Measurements from ENCODE around the gene CEMIP. TPM values are rescaled to one million over a fixed set of nuclear protein-coding genes. Genes with fewer than 3 reads are reported as not detected.

Gene CEMIP
- total RNA-seq, 4 donors from 2014 or later: 0.04 TPM; not detected in 3

DNA sequence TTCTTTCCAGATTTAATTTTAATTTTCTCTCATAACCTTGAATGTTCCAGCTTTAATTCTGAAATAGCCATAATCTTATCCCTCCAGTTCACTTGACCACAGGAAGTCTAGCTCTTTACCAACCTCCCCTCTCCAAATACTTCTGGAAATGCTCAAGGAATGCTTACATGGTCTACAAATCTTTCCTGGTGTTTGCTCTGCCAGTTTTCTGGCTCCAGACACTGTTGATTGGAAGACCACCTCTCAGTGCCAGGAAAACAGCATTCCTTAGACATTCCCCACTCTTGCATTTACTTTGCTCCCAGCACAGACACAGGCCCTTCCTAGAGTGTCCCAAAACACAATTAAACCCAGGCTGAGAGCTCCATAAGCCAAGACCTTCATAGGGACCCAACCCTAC, 111.8 kb downstream of the CEMIP start:
- no peak overlapping the region for H3K4me3 ChIP-seq
- no peaks in the 10 kb centered on the region for H3K27me3 ChIP-seq
- TF ChIP-seq, protein P1, sequence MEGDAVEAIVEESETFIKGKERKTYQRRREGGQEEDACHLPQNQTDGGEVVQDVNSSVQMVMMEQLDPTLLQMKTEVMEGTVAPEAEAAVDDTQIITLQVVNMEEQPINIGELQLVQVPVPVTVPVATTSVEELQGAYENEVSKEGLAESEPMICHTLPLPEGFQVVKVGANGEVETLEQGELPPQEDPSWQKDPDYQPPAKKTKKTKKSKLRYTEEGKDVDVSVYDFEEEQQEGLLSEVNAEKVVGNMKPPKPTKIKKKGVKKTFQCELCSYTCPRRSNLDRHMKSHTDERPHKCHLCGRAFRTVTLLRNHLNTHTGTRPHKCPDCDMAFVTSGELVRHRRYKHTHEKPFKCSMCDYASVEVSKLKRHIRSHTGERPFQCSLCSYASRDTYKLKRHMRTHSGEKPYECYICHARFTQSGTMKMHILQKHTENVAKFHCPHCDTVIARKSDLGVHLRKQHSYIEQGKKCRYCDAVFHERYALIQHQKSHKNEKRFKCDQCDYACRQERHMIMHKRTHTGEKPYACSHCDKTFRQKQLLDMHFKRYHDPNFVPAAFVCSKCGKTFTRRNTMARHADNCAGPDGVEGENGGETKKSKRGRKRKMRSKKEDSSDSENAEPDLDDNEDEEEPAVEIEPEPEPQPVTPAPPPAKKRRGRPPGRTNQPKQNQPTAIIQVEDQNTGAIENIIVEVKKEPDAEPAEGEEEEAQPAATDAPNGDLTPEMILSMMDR (IDR thresholded peaks at IDR 0.05 in 4 of 5, conservative IDR thresholded peaks at IDR 0.05 in 1 of 5): no peak
- no peak for TF ChIP-seq POLR2A (IDR thresholded peaks at IDR 0.05)
- H3K9me3 ChIP-seq: no peaks in the 10 kb centered on the region
- no peak overlapping the region for H3K27ac ChIP-seq
- ATAC-seq: no peak
- in situ Hi-C loops (cut with MboI; ENCODE audit: low sequenced_read_pairs in 4 of 4) (no loop called here), intact Hi-C loops (cut with DNase I; ENCODE audit: low total_unique reads) (no loop called here)
- H3K36me3 ChIP-seq: peaks cover 0 to 3% of the 10 kb centered on the region in 2 donors
- no peak for DNase-seq
- H3K4me1 ChIP-seq: no peaks in the 10 kb centered on the region

DNA sequence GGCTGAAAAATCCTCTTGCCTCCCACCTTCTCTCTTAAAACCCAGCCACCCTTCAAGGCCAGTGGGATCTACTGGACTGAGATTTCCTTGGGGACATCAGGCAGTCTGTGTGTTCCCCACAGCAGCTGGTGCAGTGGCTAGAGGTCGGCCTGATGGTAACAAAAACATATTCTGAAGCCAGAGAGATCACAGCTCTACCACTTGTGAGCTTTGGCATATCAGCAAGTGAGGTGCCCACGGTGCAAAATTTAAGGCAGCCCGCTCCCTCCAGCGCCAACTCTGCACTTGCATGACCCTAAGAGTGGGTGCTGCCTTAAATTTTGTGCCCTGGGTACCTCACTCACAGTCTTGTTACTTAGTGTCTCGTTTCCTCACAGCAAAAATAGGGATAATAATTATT, 113.2 kb downstream of the CEMIP start:
- intact Hi-C loops (cut with DNase I; ENCODE audit: low total_unique reads) (no loop called here), in situ Hi-C loops (cut with MboI; ENCODE audit: low sequenced_read_pairs in 4 of 4) (no loop called here)
- H3K27ac ChIP-seq: no peak overlapping the region
- TF ChIP-seq, protein P1 (IDR thresholded peaks at IDR 0.05 in 4 of 5, conservative IDR thresholded peaks at IDR 0.05 in 1 of 5): no peak
- no peak for TF ChIP-seq POLR2A (IDR thresholded peaks at IDR 0.05)
- peaks cover 0 to 7% of the 10 kb centered on the region in 2 donors for H3K36me3 ChIP-seq
- no peaks in the 10 kb centered on the region for H3K27me3 ChIP-seq
- ATAC-seq (no peak), DNase-seq (no peak)
- H3K9me3 ChIP-seq: no peaks in the 10 kb centered on the region
- H3K4me3 ChIP-seq: no peak overlapping the region
- H3K4me1 ChIP-seq: no peaks in the 10 kb centered on the region

- no peaks in the 10 kb centered on the region for H3K9me3 ChIP-seq
- H3K27me3 ChIP-seq: no peaks in the 10 kb centered on the region
- no peak overlapping the region for H3K27ac ChIP-seq
- no peaks in the 10 kb centered on the region for H3K4me1 ChIP-seq
- peaks cover 0 to 7% of the 10 kb centered on the region in 2 donors for H3K36me3 ChIP-seq
- H3K4me3 ChIP-seq: no peak overlapping the region
- ATAC-seq: no peak
- TF ChIP-seq POLR2A (IDR thresholded peaks at IDR 0.05): no peak
- TF ChIP-seq, protein P1 (IDR thresholded peaks at IDR 0.05 in 4 of 5, conservative IDR thresholded peaks at IDR 0.05 in 1 of 5): no peak
- DNase-seq: peak in 1 of 2 donors; percentile 43
- intact Hi-C loops (cut with DNase I; ENCODE audit: low total_unique reads): no loop called here
- in situ Hi-C loops (cut with MboI; ENCODE audit: low sequenced_read_pairs in 4 of 4): no loop called here
These were observed 114.6 kb downstream of the CEMIP start for GRCh38 chr15:80893777-80894176.

DNA sequence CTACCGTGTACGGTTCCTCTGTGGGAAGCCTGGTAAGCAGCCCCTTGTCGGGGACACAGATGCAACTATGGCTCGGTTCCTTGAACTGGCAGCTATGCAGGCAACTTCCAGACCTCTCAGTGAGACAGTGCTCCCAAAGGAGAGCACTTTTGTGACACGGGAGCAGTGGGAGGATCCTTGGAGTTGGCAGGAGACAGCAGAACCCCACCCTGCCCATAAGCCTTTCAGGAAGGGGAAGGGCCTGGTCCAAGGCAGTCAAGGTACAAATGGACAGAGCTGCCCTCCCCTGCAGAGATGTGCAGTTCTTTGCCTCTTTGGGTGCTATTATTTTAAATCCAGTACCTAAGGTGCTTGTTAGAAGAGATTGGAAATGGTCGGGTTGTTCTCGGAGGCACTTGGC, 115.9 kb downstream of the CEMIP start:
- H3K9me3 ChIP-seq: no peaks in the 10 kb centered on the region
- TF ChIP-seq POLR2A (IDR thresholded peaks at IDR 0.05): no peak
- TF ChIP-seq, protein P1 (IDR thresholded peaks at IDR 0.05 in 4 of 5, conservative IDR thresholded peaks at IDR 0.05 in 1 of 5): no peak
- no peak overlapping the region for H3K4me3 ChIP-seq
- no peaks in the 10 kb centered on the region for H3K4me1 ChIP-seq
- intact Hi-C loops (cut with DNase I; ENCODE audit: low total_unique reads): no loop called here
- H3K27ac ChIP-seq: no peak overlapping the region
- in situ Hi-C loops (cut with MboI; ENCODE audit: low sequenced_read_pairs in 4 of 4): no loop called here
- no peaks in the 10 kb centered on the region for H3K27me3 ChIP-seq
- ATAC-seq (no peak), DNase-seq (no peak)
- peaks cover 0 to 7% of the 10 kb centered on the region in 2 donors for H3K36me3 ChIP-seq

GRCh38 chr15:80895965-80896364, 116.8 kb downstream of the CEMIP start:
- in situ Hi-C loops (cut with MboI; ENCODE audit: low sequenced_read_pairs in 4 of 4) (no loop called here), intact Hi-C loops (cut with DNase I; ENCODE audit: low total_unique reads) (no loop called here)
- Histone ChIP-seq H3K27ac (no peak overlapping the region), H3K36me3 (peaks cover 0 to 7% of the 10 kb centered on the region in 2 donors), H3K9me3 (no peaks in the 10 kb centered on the region), H3K27me3 (no peaks in the 10 kb centered on the region), H3K4me3 (no peak overlapping the region), H3K4me1 (no peaks in the 10 kb centered on the region)
- TF ChIP-seq POLR2A (IDR thresholded peaks at IDR 0.05): no peak
- TF ChIP-seq, protein P1 (IDR thresholded peaks at IDR 0.05 in 4 of 5, conservative IDR thresholded peaks at IDR 0.05 in 1 of 5): no peak
- ATAC-seq (no peak), DNase-seq (no peak)
